ENCODE results near the gene CTF1. TPM values are rescaled to one million over a fixed set of nuclear protein-coding genes. Genes with fewer than 3 reads are reported as not detected.

CTF1 gene
- polyA plus RNA-seq, 2 of the 4 experiments (the other 2 are of a cell fraction) = 0.23 to 0.44 TPM

- TF ChIP-seq MAFK (IDR thresholded peaks at IDR 0.05; ENCODE audit: partially characterized antibody) (no peak), HEYL (CRISPR knock-in tag; IDR thresholded peaks at IDR 0.05) (no peak), CBX2 (IDR thresholded peaks at IDR 0.05; ENCODE audit: borderline replicate concordance, low read depth) (no peak), PBX3 (IDR thresholded peaks at IDR 0.05) (peak; percentile 97), RFX5 (IDR thresholded peaks at IDR 0.05) (peak; percentile 41; the same call in 1 of the 2 replicates), FOXS1 (CRISPR knock-in tag; IDR thresholded peaks at IDR 0.05) (no peak), CEBPB (IDR thresholded peaks at IDR 0.05) (no peak), SREBF2 (IDR thresholded peaks at IDR 0.05) (no peak), EHMT2 (IDR thresholded peaks at IDR 0.05; ENCODE audit: low read depth) (no peak), KDM1A (IDR thresholded peaks at IDR 0.05; ENCODE audit: low read depth) (no peak), PHF8 (IDR thresholded peaks at IDR 0.05; ENCODE audit: borderline replicate concordance, low read depth) (no peak), NFE2L2 (conservative IDR thresholded peaks at IDR 0.05; ENCODE audit: low read length) (no peak), POLR2AphosphoS2 (conservative IDR thresholded peaks at IDR 0.05; ENCODE audit: low read length) (no peak), EP300 (IDR thresholded peaks at IDR 0.05) (no peak), CBX8 (IDR thresholded peaks at IDR 0.05) (no peak)
- TF ChIP-seq, protein P1, sequence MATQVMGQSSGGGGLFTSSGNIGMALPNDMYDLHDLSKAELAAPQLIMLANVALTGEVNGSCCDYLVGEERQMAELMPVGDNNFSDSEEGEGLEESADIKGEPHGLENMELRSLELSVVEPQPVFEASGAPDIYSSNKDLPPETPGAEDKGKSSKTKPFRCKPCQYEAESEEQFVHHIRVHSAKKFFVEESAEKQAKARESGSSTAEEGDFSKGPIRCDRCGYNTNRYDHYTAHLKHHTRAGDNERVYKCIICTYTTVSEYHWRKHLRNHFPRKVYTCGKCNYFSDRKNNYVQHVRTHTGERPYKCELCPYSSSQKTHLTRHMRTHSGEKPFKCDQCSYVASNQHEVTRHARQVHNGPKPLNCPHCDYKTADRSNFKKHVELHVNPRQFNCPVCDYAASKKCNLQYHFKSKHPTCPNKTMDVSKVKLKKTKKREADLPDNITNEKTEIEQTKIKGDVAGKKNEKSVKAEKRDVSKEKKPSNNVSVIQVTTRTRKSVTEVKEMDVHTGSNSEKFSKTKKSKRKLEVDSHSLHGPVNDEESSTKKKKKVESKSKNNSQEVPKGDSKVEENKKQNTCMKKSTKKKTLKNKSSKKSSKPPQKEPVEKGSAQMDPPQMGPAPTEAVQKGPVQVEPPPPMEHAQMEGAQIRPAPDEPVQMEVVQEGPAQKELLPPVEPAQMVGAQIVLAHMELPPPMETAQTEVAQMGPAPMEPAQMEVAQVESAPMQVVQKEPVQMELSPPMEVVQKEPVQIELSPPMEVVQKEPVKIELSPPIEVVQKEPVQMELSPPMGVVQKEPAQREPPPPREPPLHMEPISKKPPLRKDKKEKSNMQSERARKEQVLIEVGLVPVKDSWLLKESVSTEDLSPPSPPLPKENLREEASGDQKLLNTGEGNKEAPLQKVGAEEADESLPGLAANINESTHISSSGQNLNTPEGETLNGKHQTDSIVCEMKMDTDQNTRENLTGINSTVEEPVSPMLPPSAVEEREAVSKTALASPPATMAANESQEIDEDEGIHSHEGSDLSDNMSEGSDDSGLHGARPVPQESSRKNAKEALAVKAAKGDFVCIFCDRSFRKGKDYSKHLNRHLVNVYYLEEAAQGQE (IDR thresholded peaks at IDR 0.05) = no peak
- TF ChIP-seq, protein P2, sequence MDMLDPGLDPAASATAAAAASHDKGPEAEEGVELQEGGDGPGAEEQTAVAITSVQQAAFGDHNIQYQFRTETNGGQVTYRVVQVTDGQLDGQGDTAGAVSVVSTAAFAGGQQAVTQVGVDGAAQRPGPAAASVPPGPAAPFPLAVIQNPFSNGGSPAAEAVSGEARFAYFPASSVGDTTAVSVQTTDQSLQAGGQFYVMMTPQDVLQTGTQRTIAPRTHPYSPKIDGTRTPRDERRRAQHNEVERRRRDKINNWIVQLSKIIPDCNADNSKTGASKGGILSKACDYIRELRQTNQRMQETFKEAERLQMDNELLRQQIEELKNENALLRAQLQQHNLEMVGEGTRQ (IDR thresholded peaks at IDR 0.05) = no peak
- TF ChIP-seq, protein P3, sequence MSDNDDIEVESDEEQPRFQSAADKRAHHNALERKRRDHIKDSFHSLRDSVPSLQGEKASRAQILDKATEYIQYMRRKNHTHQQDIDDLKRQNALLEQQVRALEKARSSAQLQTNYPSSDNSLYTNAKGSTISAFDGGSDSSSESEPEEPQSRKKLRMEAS (IDR thresholded peaks at IDR 0.05) = 0 out of 2 replicates have a peak, but pooled peaks have one; percentile 4
Observed at GRCh38 chr16:30947859-30948666, 51.6 kb downstream of the CTF1 start (continued).

DNA sequence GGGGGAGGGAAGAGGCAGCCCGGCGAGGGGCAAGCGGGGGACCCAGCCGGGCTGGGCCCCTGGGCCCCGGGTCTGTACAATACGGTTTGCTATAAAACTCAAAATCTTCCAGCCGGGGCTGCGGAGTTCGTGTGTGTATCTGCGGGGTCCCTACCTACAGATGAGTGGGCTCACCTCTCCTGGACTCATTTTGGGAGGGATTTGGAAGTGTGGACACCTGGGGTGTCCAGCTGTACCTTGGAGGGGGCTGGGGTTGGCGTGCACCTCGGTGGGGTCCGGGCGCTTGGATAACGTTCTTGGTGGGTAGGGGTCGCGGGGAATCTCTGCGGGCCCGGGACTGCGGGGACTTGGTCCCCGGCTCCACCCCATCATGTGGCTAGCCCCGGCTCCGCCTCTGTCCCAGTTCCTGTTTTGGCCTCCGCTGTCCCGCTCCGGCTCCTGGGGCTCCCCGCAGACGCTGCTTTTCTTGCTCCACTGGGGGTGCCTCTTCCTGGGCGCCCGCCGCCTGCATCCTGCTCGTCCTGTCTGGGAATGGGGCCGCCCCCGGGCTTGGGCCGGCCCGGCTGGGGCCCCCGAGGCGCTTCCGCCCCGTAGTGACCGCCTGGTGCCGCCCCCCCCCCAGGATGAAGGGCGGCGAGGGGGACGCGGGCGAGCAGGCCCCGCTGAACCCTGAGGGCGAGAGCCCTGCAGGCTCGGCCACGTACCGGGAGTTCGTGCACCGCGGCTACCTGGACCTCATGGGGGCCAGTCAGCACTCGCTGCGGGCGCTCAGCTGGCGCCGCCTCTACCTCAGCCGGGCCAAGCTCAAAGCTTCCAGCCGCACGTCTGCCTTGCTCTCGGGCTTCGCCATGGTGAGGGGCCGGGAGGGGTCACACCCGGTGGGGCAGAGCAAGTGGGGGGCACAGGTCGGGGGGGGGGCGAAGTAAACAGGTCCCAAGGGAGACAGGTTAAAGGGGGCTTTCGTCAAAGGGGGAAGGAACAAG is 52.5 kb downstream of the CTF1 start, which contains the start of gene ORAI3:
Gene ORAI3, plus strand, starts transcription at position 402 of the 983 bp plus-strand sequence. Its CDS starts 222 bp downstream, at position 624.
- Histone ChIP-seq H3K27ac (peak within 1 kb of the TSS; percentile 90 to 99), H3K9me3 (no peaks in the 10 kb centered on the region), H3K4me1 (peaks cover 25% of the 10 kb centered on the region), H3K4me2 (peak within 1 kb of the TSS; percentile 88), H3K4me3 (peak within 1 kb of the TSS; percentile 73)
- FAIRE-seq (no peak), DNase-seq (ENCODE audit: low read depth in 1 of 2, low spot score in 1 of 2) (peak; percentile 53 to 57), ATAC-seq (peak; percentile 69 to 81)
- peak; percentile 65 for TF ChIP-seq PBX3 (IDR thresholded peaks at IDR 0.05)
- TF ChIP-seq BHLHE40 (IDR thresholded peaks at IDR 0.05; ENCODE audit: low read depth, low read length) = no peak
- TF ChIP-seq, protein P2 (IDR thresholded peaks at IDR 0.05) = 0 out of 2 replicates have a peak, but pooled peaks have one; percentile 35
- 0 out of 2 replicates have a peak, but pooled peaks have one; percentile 44 for TF ChIP-seq POLR2AphosphoS2 (conservative IDR thresholded peaks at IDR 0.05; ENCODE audit: low read length)
- peak; percentile 27; the same call in 1 of the 2 replicates for TF ChIP-seq POLR2A (IDR thresholded peaks at IDR 0.05; ENCODE audit: low read length)
- TF ChIP-seq, protein P4, sequence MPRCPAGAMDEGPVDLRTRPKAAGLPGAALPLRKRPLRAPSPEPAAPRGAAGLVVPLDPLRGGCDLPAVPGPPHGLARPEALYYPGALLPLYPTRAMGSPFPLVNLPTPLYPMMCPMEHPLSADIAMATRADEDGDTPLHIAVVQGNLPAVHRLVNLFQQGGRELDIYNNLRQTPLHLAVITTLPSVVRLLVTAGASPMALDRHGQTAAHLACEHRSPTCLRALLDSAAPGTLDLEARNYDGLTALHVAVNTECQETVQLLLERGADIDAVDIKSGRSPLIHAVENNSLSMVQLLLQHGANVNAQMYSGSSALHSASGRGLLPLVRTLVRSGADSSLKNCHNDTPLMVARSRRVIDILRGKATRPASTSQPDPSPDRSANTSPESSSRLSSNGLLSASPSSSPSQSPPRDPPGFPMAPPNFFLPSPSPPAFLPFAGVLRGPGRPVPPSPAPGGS (IDR thresholded peaks at IDR 0.05) = 0 out of 3 replicates have a peak, but pooled peaks have one; percentile 43
- TF ChIP-seq HOXA7 (CRISPR knock-in tag; IDR thresholded peaks at IDR 0.05) = 0 out of 2 replicates have a peak, but pooled peaks have one; percentile 10
- TF ChIP-seq JUN (IDR thresholded peaks at IDR 0.05) = peak; percentile 34 to 79; a peak in 4 of 5 replicates
- TF ChIP-seq SMC3 (IDR thresholded peaks at IDR 0.05) = no peak
- under 1% methylated on average over 26 of the region's 70 CpGs for WGBS (ENCODE audit: missing lambda C conversion rate)
- CTCF ChIA-PET = interaction anchor here (1.9 to 8.2 kb wide), 3 partner anchors 7 to 193 kb away, joined by 7 to 78 read pairs (median 10); no protein-coding TSS in a partner anchor
- POLR2A ChIA-PET = interaction anchor here (0.7 kb wide), 1 partner anchor 168 kb away, joined by 3 read pairs; no protein-coding TSS in a partner anchor

Measured in A549 (cell line).